Fibroblast of skin of left quadriceps (primary cell): ENCODE data around the gene UNC50.

Experiments
- DNase-seq, 2 experiments: peaks; one replicate each; pipeline ENCODE4 v3.0.0-alpha.2; 2013; ENCODE audit warnings: low read depth in 2 of 2

UNC50 gene, protein sequence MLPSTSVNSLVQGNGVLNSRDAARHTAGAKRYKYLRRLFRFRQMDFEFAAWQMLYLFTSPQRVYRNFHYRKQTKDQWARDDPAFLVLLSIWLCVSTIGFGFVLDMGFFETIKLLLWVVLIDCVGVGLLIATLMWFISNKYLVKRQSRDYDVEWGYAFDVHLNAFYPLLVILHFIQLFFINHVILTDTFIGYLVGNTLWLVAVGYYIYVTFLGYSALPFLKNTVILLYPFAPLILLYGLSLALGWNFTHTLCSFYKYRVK

GRCh38 chr2:98608116-98608961 is at the start of gene UNC50, which contains the start of gene COA5:
Gene UNC50 (plus strand): TSS chr2:98608589. CDS start chr2:98609760, 1,171 bp downstream.
Gene COA5 (minus strand): TSS chr2:98608512. CDS start chr2:98608405, 107 bp downstream.
- DNase-seq: peak; percentile 73

DNA sequence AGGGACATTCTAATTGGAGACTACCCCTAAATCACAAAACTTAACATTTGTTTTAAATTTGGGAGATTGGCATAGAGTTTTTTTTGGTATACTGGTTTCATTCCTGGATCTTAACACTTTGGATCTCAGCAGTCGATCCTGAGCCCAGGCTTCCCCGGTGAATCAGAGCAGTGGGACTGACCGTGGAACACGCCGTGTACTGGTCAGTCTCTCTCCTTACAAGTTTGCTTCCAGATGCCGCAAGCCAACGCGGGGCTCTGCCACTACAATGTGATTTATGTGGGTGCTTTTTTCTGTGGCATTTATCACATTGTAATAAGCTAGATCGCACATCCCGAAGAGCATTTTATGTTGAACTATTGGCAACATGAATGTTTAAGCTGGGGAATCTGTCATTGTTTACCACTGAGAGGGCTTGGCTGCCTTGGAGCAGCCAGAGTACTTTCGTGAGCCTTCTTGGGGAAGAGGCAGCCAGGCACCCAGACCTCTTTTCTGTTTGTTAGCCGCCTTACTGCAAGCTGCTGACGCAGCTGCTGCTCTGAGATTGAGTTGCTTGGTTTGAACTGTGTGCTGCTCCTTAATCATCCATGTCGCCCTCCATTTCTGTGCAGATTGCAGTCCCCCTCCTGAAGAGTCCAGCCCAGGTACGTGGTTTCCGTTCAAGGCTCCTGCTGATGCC is 49.4 kb upstream of the UNC50 start:
- DNase-seq: no peak

DNA sequence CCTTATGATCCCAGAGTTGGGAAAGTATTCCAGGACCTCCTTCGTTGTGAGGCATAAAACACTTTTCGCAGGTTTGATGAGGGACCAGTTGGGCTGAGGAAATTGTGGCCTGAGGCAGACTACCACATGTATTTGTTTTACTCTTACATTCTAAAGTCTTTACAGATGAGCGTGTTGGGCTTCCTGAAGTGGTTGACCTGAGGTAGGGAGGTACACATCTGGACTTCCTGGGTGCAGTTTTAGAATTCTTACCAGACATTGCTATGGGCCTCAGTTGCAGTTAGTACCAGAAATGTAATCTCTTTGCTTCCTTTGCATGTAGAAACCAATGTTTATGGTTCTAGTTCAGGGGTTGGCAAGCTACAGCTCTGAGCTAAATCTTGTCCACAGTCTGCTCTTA is 48.8 kb upstream of the UNC50 start:
- DNase-seq: no peak

DNA sequence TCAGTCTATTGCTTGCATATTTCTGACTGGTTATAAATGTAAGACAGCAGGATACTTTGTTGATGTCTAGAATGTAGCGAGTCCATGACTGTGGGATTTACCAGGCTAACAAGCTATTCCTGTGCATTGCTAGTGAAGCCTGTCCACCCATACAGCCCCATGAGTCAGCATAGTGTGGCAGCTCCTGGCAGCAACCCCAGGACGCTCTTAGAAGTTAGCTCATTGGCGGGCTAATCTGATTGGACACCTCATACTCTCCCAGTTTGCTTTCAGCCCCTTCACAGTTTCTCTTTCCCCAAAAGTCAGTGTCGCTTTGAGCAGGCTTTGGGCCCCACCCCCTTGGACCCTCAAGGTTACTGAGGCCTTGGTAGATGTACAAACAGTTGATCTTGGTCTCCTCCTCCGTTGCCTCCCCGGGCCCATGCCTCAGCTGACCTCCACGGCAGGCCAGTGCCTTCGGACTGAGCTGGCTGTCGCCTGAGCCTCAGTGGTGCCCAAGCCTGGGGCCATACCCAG is 48.1 kb upstream of the UNC50 start:
- peak; percentile 37 to 38 for DNase-seq

- DNase-seq: no peak
These were observed 47.4 kb upstream of the UNC50 start for GRCh38 chr2:98561018-98561417.

GRCh38 chr2:98561902-98562695 is 46.3 kb upstream of the UNC50 start:
- no peak for DNase-seq

DNA sequence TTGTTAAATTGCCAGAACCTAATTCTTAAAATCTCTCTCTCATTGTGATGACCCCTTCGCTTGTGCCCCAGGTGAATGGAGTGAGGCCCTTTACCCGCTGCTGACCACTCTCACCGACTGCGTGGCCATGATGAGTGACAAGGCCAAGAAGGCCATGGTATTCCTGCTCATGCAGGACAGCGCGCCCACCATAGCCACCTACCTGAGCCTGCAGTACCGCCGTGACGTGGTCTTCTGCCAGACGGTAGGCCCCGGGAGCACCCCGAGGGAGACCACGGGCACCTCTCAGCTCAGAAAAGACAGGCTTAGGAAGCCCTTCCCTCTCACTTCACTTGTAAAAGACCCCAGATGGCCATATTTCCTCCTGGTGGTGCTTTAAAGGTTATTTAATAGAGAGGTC is 45.0 kb upstream of the UNC50 start:
- DNase-seq: no peak

GRCh38 chr2:98564541-98565132 is 43.8 kb upstream of the UNC50 start:
- no peak for DNase-seq

- DNase-seq: no peak
These were observed 43.0 kb upstream of the UNC50 start for GRCh38 chr2:98565286-98565860.

- no peak for DNase-seq
These were observed 42.4 kb upstream of the UNC50 start for GRCh38 chr2:98565941-98566340.

DNA sequence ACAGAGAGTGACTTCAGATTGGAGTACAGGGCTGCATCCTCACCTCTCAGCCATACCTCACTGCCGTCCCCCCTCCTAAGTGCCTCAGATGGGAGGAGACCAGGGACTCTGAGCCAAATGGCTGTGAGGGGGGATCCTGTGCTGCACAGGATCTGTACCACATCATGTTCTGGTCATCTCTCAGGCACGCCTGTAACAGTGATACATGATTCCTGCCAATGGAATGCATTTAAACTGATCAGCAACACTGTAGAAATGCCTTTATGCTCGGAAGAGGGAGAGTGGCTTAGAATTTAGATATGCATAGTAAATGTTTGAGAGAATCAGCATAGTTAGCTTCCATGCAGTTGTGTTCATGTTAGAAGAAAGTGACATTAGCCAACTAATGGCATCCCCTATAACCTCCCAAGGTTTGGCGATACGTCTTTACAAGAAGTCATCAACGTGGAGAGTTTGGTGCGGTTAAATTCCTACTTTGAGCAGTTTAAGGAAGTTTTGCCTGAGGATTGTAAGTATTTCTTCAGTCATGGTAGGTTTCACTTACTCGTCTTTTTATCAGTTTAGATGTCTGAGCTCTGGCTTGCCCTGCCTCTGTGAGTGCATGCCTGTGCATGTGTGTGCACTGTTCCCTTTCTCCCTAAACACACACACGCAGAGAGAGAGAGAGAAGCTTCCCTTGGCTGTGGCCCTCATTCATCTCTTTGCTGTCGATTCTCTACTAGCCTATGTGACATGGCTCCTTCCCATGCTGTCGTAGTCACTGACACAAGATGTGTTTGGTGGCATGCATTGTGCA is 40.0 kb upstream of the UNC50 start:
- DNase-seq: peak; percentile 7 to 12

DNA sequence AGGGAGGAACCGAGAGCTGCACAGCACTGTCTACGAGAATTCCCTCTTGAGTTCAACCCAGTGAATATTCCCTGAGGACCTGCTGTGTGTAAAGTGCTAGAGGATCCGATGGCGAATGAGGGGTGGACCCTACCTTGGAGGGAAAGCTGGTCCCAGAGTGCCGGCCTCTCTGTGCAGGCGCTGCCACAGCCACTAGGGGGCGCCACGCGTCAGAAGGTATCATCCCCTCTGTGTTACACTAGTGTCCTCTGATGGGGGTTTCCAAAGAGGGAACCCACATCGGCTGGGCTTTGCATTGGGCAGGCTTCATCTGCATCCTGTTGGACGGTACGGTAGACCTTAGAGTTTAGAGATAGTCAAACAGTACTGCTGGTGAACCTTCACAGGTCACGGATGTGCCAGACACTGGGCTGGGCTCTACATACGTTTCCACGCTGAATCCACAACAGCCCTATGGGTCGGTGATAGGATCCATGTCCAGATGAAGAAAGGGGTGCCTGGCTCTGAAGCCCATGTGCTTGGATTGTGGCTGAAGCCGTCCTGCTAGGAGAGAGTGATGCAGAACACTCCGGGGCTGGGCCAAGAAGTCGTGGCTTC is 39.1 kb upstream of the UNC50 start:
- no peak for DNase-seq

DNA sequence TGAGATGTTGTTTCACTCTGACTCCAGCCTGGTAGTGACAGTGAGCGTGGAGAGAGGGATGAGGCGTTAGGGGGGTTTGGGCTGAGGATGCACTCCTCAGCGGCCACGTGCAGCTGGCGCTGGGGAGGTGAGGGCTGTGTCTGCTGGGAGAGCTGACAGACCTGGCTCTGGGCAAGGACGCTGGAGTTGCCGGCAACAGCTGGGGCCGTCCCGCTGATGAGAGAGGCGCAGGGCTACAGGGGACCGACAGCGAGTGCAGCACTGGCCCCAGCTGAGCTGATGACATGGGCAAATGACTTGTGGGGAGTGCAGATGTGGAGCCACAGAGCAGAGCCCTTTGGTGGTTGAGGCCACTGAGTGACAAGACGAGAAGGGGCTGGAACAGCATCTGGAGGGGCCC is 38.5 kb upstream of the UNC50 start:
- no peak for DNase-seq

- no peak for DNase-seq
These were observed 38.0 kb upstream of the UNC50 start for GRCh38 chr2:98570356-98570755.

GRCh38 chr2:98571121-98571701 is 37.2 kb upstream of the UNC50 start:
- DNase-seq: no peak

DNA sequence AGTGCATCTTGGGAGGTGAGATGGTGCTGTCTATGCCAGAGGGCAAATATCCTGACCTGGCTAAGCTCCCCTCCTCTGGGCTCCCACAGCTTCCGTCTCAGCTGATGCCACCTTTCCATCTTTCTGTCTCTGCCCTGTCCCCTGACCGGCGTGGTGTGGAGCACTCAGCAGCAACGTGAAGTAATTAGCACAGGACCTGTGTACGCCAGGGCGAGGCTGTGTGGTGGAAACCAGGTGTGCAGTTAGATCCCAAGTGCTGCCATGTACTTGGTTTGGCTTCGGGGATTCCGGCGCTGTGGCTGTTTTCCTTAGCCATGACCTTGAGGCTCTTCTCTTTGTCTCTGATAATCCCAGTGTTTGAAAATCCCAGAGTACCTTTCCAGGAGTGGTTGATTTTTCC is 36.6 kb upstream of the UNC50 start:
- DNase-seq: no peak

DNA sequence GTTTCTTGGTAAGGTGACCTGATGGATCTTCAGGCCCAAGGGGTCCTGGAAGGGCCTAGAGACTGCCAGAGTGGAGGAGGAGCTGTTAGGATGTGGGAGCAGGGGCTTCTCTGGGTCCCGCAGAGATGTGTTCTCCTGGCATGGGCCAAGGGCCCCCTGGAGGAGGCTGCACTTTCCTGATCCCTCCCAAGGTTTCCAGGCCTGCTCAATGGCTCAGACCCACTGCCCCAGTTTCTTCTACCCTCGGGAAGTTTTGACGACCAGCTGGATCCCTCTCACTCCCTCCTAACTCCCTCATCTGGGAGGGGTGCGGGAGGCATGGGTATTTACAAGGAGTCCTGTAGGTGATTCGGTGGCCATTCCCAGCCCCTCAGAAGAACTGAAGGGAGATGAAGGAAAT is 36.2 kb upstream of the UNC50 start:
- DNase-seq: no peak

GRCh38 chr2:98572676-98573075 is 35.7 kb upstream of the UNC50 start:
- no peak for DNase-seq

DNA sequence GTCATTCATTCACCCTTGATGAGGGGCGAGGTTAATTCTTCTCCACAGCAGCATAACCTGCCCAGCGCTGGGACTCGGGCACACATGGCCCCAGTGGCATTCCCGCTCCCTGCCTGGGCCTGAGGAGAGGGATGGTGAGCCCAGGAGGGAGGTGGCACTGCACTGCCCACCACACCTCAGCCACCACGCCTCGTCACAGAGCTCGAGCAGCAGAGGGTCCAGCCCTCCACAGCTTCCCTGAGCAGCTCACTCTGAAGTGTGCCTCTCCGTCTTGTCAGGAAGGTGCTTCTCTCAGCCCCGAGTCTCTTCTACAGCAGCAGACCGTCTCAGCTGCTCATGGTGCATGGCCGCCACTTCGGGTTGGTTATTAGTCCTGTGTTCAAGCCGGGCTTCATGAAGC is 35.0 kb upstream of the UNC50 start:
- no peak for DNase-seq
